Fibroblast of pulmonary artery (primary cell): ENCODE data around the gene ACP2.

ENCODE experiments used
- DNase-seq: peaks from one replicate; pipeline ENCODE4 v3.0.0-alpha.2; 2010; ENCODE audit warnings: low read depth
- H3K4me3 ChIP-seq: replicated peaks from 2 replicates; pipeline ENCODE4 v1.5.1; 2011; ENCODE audit warnings: low read depth, mild to moderate bottlenecking, control low read depth, low read length, moderate library complexity
- CTCF ChIP-seq: IDR thresholded peaks from 2 replicates; pipeline ENCODE4 v1.5.1; 2011; ENCODE audit warnings: mild to moderate bottlenecking, control low read depth, low read length, inconsistent platforms; ENCODE audit errors: missing control alignments

The ACP2 gene

GRCh38 chr11:47284151-47284550, 35.5 kb upstream of the ACP2 start:
- DNase-seq: no peak
- H3K4me3 ChIP-seq: no peak overlapping the region
- TF ChIP-seq CTCF: no peak

GRCh38 chr11:47282462-47282861, 33.8 kb upstream of the ACP2 start:
- no peak for DNase-seq
- no peak for TF ChIP-seq CTCF
- no peak overlapping the region for H3K4me3 ChIP-seq

- no peak for TF ChIP-seq CTCF
- no peak overlapping the region for H3K4me3 ChIP-seq
- no peak for DNase-seq
These were observed 32.2 kb upstream of the ACP2 start for GRCh38 chr11:47280860-47281259.

- H3K4me3 ChIP-seq: no peak overlapping the region
- no peak for DNase-seq
- TF ChIP-seq CTCF: no peak
These were observed 31.5 kb upstream of the ACP2 start for GRCh38 chr11:47280099-47280498.

- TF ChIP-seq CTCF: no peak
- no peak overlapping the region for H3K4me3 ChIP-seq
- no peak for DNase-seq
These were observed 30.2 kb upstream of the ACP2 start for GRCh38 chr11:47278769-47279168.

- TF ChIP-seq CTCF: no peak
- DNase-seq: peak; percentile 47
- no peak overlapping the region for H3K4me3 ChIP-seq
These were observed 29.4 kb upstream of the ACP2 start for GRCh38 chr11:47278058-47278457.

GRCh38 chr11:47276923-47277322, 28.3 kb upstream of the ACP2 start:
- no peak for TF ChIP-seq CTCF
- no peak overlapping the region for H3K4me3 ChIP-seq
- no peak for DNase-seq
